NB4 (cell line): ENCODE results near the gene TANC1.

Experiments used
- DNase-seq: peaks from one replicate; pipeline ENCODE4 v3.0.0; 2010; ENCODE audit warnings: low read depth
- H3K4me3 ChIP-seq: one replicate; pipeline ENCODE4 v1.5.1; 2011; ENCODE audit warnings: mild to moderate bottlenecking, low read depth, low read length, moderate library complexity
- MYC ChIP-seq: IDR thresholded peaks from 2 replicates; pipeline ENCODE4 v1.6.1; 2011; ENCODE audit warnings: low read depth, low read length
- POLR2A ChIP-seq: IDR thresholded peaks from 2 replicates; pipeline ENCODE4 v1.6.1; 2011; ENCODE audit warnings: mild to moderate bottlenecking; ENCODE audit not compliant: insufficient read length; ENCODE audit errors: extremely low read depth
- TF ChIP-seq, protein P1 (sequence below): IDR thresholded peaks from 2 replicates; pipeline ENCODE4 v1.6.1; 2011; ENCODE audit warnings: low read depth, low read length
- TF ChIP-seq, protein P2 (sequence below): IDR thresholded peaks from one replicate; pipeline ENCODE4 v1.5.1; 2012; ENCODE audit warnings: low read depth, low read length

The TANC1 gene

DNA sequence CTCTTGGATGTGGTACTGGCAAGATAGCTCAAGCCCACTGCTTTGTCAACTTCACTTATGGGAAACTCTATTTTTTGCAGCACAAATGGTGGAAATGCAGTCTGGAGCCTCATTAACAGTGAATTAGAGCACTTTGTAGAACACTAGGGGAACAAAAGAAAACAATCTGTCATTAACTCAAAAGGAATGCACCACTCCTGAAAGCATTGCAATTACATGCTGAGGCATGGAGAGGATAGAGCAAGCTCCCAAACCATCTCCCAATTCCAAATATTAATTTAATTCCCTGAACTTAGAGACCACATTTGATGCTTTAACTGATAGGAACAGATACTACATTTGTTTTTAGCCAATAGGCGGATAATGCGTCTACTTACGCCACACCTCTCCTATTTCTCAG lies 32.8 kb upstream of the TANC1 start:
- no peak overlapping the region for H3K4me3 ChIP-seq
- DNase-seq: no peak
- TF ChIP-seq MYC: no peak
- TF ChIP-seq, protein P1, sequence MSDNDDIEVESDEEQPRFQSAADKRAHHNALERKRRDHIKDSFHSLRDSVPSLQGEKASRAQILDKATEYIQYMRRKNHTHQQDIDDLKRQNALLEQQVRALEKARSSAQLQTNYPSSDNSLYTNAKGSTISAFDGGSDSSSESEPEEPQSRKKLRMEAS: no peak
- TF ChIP-seq, protein P2, sequence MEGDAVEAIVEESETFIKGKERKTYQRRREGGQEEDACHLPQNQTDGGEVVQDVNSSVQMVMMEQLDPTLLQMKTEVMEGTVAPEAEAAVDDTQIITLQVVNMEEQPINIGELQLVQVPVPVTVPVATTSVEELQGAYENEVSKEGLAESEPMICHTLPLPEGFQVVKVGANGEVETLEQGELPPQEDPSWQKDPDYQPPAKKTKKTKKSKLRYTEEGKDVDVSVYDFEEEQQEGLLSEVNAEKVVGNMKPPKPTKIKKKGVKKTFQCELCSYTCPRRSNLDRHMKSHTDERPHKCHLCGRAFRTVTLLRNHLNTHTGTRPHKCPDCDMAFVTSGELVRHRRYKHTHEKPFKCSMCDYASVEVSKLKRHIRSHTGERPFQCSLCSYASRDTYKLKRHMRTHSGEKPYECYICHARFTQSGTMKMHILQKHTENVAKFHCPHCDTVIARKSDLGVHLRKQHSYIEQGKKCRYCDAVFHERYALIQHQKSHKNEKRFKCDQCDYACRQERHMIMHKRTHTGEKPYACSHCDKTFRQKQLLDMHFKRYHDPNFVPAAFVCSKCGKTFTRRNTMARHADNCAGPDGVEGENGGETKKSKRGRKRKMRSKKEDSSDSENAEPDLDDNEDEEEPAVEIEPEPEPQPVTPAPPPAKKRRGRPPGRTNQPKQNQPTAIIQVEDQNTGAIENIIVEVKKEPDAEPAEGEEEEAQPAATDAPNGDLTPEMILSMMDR: no peak
- no peak for TF ChIP-seq POLR2A

DNA sequence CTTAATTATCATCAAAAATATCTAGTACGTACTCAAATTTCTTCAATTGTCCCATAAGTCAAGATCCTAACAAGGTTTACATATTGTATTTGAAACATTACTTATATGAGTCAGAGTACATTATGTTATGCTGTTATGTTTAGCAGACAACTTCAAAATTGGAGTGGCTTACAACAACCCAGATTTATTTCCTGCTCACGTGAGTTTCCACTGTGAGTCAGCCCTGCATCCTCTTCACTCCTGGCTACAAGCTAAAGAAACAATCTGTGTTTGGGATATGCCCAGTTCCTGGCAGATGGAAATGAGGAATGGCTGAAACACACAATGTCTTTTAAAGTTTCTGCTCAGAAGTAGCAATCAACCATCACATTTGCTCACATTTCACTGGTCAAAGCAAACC lies 31.5 kb upstream of the TANC1 start:
- TF ChIP-seq, protein P2: no peak
- TF ChIP-seq, protein P1: no peak
- no peak for TF ChIP-seq MYC
- no peak for TF ChIP-seq POLR2A
- H3K4me3 ChIP-seq: no peak overlapping the region
- DNase-seq: no peak

DNA sequence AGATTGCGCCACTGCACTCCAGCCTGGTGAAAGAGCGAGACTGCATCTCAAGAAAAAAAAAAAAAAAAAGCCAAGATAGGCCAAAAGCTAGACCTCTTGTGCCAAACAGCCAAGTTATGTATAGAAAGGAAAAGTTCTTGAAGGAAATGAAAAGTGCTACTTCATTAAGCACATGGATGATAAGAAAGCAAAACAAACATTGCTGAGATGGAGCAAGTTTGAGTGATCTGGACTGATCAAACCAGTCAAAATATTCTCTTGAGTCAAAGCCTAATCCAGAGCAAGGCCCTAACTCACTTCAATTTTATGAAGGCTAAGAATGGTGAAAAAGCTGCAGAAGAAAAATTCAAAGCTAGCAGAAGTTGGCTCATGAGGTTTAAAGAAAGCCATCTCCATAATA lies 28.1 kb upstream of the TANC1 start:
- no peak for DNase-seq
- TF ChIP-seq POLR2A (no peak), MYC (no peak)
- TF ChIP-seq, protein P2: no peak
- TF ChIP-seq, protein P1: no peak
- no peak overlapping the region for H3K4me3 ChIP-seq

DNA sequence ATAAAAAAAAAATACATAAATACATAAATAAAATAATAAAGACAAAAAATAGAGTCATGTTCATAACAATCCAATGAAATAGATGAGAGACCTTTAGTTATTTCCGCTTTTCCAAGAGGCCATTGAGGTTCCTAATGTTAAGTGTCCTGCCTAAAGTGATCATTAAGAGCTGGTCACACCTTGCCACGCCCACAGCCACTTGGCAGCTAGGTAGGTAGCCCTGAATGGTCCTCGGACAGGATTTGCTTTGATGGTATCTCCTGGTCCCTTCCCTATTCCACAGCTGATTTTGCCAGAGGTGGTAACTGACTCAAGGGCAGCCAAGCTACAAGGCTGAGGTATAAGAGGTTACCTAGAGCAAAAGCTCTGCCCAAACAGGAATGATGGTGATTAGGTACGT lies 24.5 kb upstream of the TANC1 start:
- no peak for DNase-seq
- TF ChIP-seq POLR2A (no peak), MYC (no peak)
- TF ChIP-seq, protein P2: no peak
- TF ChIP-seq, protein P1: no peak
- no peak overlapping the region for H3K4me3 ChIP-seq

DNA sequence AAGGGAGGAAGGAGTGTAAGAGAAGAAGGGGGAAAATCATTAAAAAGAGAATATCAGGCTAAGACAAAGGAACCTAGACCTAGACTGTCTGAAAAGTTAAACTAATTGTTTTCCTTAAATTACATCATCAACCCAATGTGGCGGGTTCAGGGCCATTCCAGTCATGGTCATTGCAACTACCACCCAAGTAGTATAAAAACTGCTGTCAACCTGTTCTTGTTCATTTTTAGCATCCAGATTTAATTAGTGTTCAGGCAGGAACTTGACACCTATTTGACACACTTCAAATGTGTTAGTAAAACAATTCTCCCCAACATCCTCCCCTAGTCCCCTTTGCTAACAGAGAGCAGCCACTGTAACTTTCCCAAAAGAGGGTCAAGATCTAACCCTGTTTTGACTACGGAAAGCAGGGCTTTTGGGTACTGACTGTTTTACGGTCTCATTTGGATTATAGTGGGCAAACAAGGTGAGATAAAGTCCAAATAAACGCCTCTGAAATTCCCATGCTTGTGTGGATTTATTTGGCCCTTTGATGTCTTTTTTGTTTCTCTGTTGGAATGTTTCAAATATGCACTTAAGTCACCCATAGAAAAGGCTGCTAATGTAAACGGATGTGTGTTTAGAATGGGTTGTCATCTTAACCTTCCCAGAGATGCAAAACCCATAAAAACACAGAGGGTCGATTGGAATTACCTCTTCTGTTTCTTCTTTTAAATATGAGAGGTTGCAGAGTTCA lies 19.3 kb upstream of the TANC1 start:
- no peak for DNase-seq
- no peak overlapping the region for H3K4me3 ChIP-seq
- TF ChIP-seq, protein P2: no peak
- no peak for TF ChIP-seq POLR2A
- TF ChIP-seq, protein P1: no peak
- TF ChIP-seq MYC: no peak
